ENCODE data around the gene LMAN1L.

DNA sequence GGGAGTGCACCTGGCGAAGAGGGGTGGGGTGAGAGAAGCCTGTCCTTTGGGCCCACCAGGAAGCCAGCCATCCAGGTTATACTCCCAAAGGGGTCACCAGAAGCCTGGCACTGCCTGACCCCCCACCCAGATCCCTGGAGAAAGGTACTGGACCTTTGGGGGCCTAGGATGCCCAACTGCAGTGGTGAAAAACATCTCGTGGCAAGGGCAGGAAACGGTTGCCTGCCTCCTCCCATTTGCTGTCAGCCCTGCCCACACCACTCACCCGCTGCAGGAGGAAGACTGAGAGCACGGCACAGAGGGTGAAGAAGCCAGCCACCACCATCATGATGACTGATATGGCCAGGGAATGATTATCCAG is 32.6 kb downstream of the LMAN1L start:
- TF ChIP-seq ZFX (IDR thresholded peaks at IDR 0.05; ENCODE audit: borderline replicate concordance): no peak
- TF ChIP-seq, protein P1, sequence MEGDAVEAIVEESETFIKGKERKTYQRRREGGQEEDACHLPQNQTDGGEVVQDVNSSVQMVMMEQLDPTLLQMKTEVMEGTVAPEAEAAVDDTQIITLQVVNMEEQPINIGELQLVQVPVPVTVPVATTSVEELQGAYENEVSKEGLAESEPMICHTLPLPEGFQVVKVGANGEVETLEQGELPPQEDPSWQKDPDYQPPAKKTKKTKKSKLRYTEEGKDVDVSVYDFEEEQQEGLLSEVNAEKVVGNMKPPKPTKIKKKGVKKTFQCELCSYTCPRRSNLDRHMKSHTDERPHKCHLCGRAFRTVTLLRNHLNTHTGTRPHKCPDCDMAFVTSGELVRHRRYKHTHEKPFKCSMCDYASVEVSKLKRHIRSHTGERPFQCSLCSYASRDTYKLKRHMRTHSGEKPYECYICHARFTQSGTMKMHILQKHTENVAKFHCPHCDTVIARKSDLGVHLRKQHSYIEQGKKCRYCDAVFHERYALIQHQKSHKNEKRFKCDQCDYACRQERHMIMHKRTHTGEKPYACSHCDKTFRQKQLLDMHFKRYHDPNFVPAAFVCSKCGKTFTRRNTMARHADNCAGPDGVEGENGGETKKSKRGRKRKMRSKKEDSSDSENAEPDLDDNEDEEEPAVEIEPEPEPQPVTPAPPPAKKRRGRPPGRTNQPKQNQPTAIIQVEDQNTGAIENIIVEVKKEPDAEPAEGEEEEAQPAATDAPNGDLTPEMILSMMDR (IDR thresholded peaks at IDR 0.05): no peak
